ENCODE results near the gene ADAM22.

DNA sequence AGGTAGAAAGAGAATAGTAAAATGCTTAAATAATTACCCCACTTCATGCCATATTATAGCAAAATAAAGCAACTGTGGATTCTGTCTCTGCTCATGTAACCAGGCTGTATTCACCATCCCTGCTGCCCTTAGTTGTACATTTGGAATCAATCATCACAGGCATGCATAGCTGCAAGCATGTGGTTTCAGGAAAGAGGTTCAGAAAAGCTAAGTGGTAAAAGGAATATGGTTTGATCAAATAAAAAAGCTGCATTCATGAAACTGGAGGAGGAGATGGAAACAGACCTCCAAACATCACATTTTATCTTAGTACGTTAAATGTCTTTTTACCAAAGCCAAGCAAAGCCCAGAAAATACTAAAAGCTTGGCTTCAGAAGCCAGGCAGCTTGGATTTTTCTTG lies 81.3 kb downstream of the ADAM22 start:
- TF ChIP-seq, protein P1, sequence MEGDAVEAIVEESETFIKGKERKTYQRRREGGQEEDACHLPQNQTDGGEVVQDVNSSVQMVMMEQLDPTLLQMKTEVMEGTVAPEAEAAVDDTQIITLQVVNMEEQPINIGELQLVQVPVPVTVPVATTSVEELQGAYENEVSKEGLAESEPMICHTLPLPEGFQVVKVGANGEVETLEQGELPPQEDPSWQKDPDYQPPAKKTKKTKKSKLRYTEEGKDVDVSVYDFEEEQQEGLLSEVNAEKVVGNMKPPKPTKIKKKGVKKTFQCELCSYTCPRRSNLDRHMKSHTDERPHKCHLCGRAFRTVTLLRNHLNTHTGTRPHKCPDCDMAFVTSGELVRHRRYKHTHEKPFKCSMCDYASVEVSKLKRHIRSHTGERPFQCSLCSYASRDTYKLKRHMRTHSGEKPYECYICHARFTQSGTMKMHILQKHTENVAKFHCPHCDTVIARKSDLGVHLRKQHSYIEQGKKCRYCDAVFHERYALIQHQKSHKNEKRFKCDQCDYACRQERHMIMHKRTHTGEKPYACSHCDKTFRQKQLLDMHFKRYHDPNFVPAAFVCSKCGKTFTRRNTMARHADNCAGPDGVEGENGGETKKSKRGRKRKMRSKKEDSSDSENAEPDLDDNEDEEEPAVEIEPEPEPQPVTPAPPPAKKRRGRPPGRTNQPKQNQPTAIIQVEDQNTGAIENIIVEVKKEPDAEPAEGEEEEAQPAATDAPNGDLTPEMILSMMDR (IDR thresholded peaks at IDR 0.05): no peak
- no peak for TF ChIP-seq ZFX (IDR thresholded peaks at IDR 0.05; ENCODE audit: borderline replicate concordance)

Data from 22Rv1 (cell line).